ENCODE measurements around the gene OIP5. TPM values are rescaled to one million over a fixed set of nuclear protein-coding genes. Genes with fewer than 3 reads are reported as not detected.
A peak's percentile ranks its signal among the peaks of the same experiment; 100 is the strongest.

OIP5 gene
- total and polyA plus RNA-seq, 9 of the 15 experiments (the other 6 are each of a cell fraction or from before 2014, with no cell fraction given) = 8.3 to 54.8 (median 35.3) TPM

DNA sequence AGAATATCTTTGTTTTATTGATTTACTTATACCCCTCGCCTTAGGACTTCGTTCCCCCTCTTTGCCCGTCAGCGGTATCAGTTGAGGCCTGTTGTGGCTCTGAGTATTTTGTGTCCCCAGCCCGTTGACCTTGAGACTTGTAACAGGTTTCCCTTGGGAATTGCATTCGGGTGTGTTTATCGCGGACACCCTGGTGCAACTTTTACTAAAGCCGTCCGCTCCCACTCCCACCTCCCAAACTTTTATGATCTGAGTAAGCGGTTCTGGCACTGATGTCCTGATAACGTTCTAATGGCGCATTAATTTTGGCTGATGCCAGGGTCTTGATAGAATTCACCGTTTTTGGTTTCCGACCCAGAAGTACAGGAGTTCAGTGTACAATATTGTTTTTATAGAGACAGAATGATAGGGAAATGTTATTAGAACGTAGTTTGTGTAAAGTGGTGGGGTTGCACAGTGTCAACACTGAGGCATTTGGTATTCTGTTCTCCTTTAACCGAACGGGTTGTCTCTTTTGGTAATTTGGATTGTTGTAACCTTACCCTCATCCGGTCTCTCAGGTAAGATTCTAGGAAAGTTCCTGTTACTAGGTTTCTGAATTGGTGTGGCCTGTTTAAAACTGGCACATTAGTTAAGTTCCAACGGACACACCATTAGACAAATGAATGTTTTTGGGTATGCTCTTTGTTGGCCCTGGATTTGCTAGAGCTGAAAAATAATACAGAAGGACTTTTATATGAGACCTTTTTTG lies 47.8 kb downstream of the OIP5 start:
- TSS peak; percentile 48 for BruUV-seq (replicated peaks)
- no peak for TF ChIP-seq ZNF217 (CRISPR knock-in tag; IDR thresholded peaks at IDR 0.05)
- TF ChIP-seq MAFG (tag; conservative IDR thresholded peaks at IDR 0.05) = peak; percentile 3; the same call in 1 of the 2 replicates
- 0 out of 2 replicates have a peak, but pooled peaks have one; percentile 59 for TF ChIP-seq SMARCA4 (IDR thresholded peaks at IDR 0.05)
- TF ChIP-seq ZNF655 (CRISPR knock-in tag; IDR thresholded peaks at IDR 0.05) = no peak
- no peak for TF ChIP-seq HINFP (tag; conservative IDR thresholded peaks at IDR 0.05; ENCODE audit: low read depth)
- no peak for TF ChIP-seq CBX3 (IDR thresholded peaks at IDR 0.05; ENCODE audit: borderline replicate concordance in 1 of 2, low read length in 2 of 2)
- TF ChIP-seq TAF1 (IDR thresholded peaks at IDR 0.05; ENCODE audit: control insufficient read depth, extremely low read depth, insufficient read depth, low read length, severe bottlenecking) = peak; percentile 20
- no peak for TF ChIP-seq CBX8 (IDR thresholded peaks at IDR 0.05; ENCODE audit: borderline replicate concordance, extremely low read depth, low read depth, low read length, poor library complexity, severe bottlenecking)
- TF ChIP-seq TFAM (CRISPR knock-in tag; conservative IDR thresholded peaks at IDR 0.05) = no peak
- TF ChIP-seq ARID1B (IDR thresholded peaks at IDR 0.05) = 0 out of 2 replicates have a peak, but pooled peaks have one; percentile 41
- no peak for TF ChIP-seq HEY1 (CRISPR knock-in tag; IDR thresholded peaks at IDR 0.05; ENCODE audit: borderline replicate concordance)
- TF ChIP-seq ZNF124 (CRISPR knock-in tag; IDR thresholded peaks at IDR 0.05) = no peak
- TF ChIP-seq BCOR (IDR thresholded peaks at IDR 0.05) = no peak
- no peak for TF ChIP-seq CTCFL (IDR thresholded peaks at IDR 0.05; ENCODE audit: borderline replicate concordance, insufficient read depth, low read depth, low read length, poor library complexity, severe bottlenecking)
- no peak for TF ChIP-seq KAT8 (IDR thresholded peaks at IDR 0.05; ENCODE audit: low read depth)
- no peak for TF ChIP-seq ASH1L (IDR thresholded peaks at IDR 0.05; ENCODE audit: borderline replicate concordance, low read depth, partially characterized antibody)

More for the DNA sequence above, 47.8 kb downstream of the OIP5 start:
- H3K4me3 ChIP-seq = peak overlapping the region; percentile 87
- H3K4me2 ChIP-seq (ENCODE audit: insufficient read depth, low read length) = peak overlapping the region; percentile 94
- peaks cover 53% of the 10 kb centered on the region for H3K79me2 ChIP-seq (ENCODE audit: control insufficient read depth, insufficient read depth, low read length)
- peaks cover 4% of the 10 kb centered on the region; the same call in 1 of the 2 replicates for H4K20me1 ChIP-seq (replicated peaks; ENCODE audit: control insufficient read depth, insufficient read depth, low read length)
- FAIRE-seq (peak; percentile 67), ATAC-seq (peak; percentile 24), DNase-seq (ENCODE audit: extremely low read depth in 1 of 4, low spot score in 3 of 4) (peak in 2 of 4 experiments; percentile 46 to 47)
- peaks cover 58% of the 10 kb centered on the region for H3K36me3 ChIP-seq (ENCODE audit: control insufficient read depth, insufficient read depth, low read length)
- H3K27ac ChIP-seq (ENCODE audit: extremely low read depth, low read depth, low read length) = peak overlapping the region; percentile 98
- in situ Hi-C loops (cut with MboI) (no loop called here), intact Hi-C loops (cut with micrococcal nuclease) (loop anchor here (2.0 to 5.0 kb wide), 2 partner anchors 48 to 52 kb away; partner anchors contain the start of genes NUSAP1 and OIP5)
- peak overlapping the region; percentile 94 for H2AFZ ChIP-seq (ENCODE audit: low read depth, low read length)
- peak overlapping the region; percentile 98 to 100 for H3K9ac ChIP-seq (ENCODE audit: insufficient read depth in 1 of 2, low read depth in 2 of 2, low read length in 2 of 2)
- no peaks in the 10 kb centered on the region for H3K9me1 ChIP-seq (ENCODE audit: control insufficient read depth, insufficient read depth, low read length)
- H3K9me3 ChIP-seq (replicated peaks; ENCODE audit: control insufficient read depth, insufficient read depth, low read depth, low read length) = no peaks in the 10 kb centered on the region
- POLR2A ChIA-PET = interaction anchor here (1.1 to 2.1 kb wide), 4 partner anchors 10 to 48 kb away, joined by 3 to 9 read pairs (median 6); partner anchors contain the start of genes NUSAP1 and OIP5
- WGBS (ENCODE audit: insufficient coverage, low coverage, missing lambda C conversion rate) = 0% methylated on average over 20 of the region's 20 CpGs
- H3K4me1 ChIP-seq (replicated peaks in 1 of 2; ENCODE audit: control insufficient read depth in 2 of 2, insufficient read depth in 2 of 2, low read length in 2 of 2) = peaks cover 8 to 12% of the 10 kb centered on the region in 2 experiments; a peak in 4 of 5 replicates
- CTCF ChIA-PET (ENCODE audit: low intra/inter-chr PET ratio) = no interaction called here
- H3K27me3 ChIP-seq (ENCODE audit: control insufficient read depth in 2 of 2, insufficient read depth in 2 of 2, low read length in 2 of 2) = no peaks in the 10 kb centered on the region

Measured in K562 (cell line).